Thoracic aorta (tissue), 2 donors: ENCODE measurements around the gene CREB5. TPM values are rescaled to one million over a fixed set of nuclear protein-coding genes. Genes with fewer than 3 reads are reported as not detected.

Source experiments
- ATAC-seq: fragments of 150-250 bp; one replicate; pipeline ENCODE4 v1.8.0; 2017; ENCODE audit warnings: low read depth; ENCODE audit not compliant: insufficient number of reproducible peaks, low FRiP score
- DNase-seq: peaks from one replicate; pipeline ENCODE4 v3.0.0-alpha.2; 2020; ENCODE audit warnings: low spot score
- H3K27ac ChIP-seq, 2 donors: fragments of 200-600 bp; sonication (generic); 1 replicate in 1 of 2; 2 replicates in 1 of 2; pipeline ENCODE4 v1.5.1; 2016; ENCODE audit warnings: mild to moderate bottlenecking in 2 of 2, moderate library complexity in 2 of 2
- H3K27me3 ChIP-seq: fragments of 200-600 bp; sonication (generic); replicated peaks from 2 replicates; pipeline ENCODE4 v1.6.0; 2016; ENCODE audit warnings: mild to moderate bottlenecking; ENCODE audit not compliant: insufficient read depth
- H3K36me3 ChIP-seq: fragments of 200-600 bp; sonication (generic); one replicate; pipeline ENCODE4 v1.5.1; 2016
- H3K4me1 ChIP-seq, 2 donors: fragments of 200-600 bp; sonication (generic); 1 replicate in 1 of 2; 2 replicates in 1 of 2; pipeline versions ENCODE4 v1.5.1 to v1.6.0; 2016; ENCODE audit warnings: low read depth in 2 of 2, mild to moderate bottlenecking in 1 of 2; ENCODE audit not compliant: control insufficient read depth in 1 of 2
- H3K4me3 ChIP-seq: fragments of 200-600 bp; sonication (generic); 2 replicates; pipeline ENCODE4 v1.5.1; 2016; ENCODE audit warnings: mild to moderate bottlenecking
- H3K9me3 ChIP-seq: fragments of 200-600 bp; sonication (generic); 2 replicates; pipeline ENCODE4 v1.5.1; 2016
- total RNA-seq, 2 donors: library from RNA; depleted of rRNA; stranded (reverse); fragments of >200 nt; gene quantifications; one replicate each; pipeline versions ENCODE4 v1.1.0 to v1.2.3, GENCODE V29; 2016
- TF ChIP-seq, protein P1 (sequence below): fragments of 200-600 bp; sonication (generic); IDR thresholded peaks from one replicate; pipeline ENCODE4 v1.5.1; 2019; ENCODE audit warnings: antibody characterized with exemption

CREB5 gene
- total RNA-seq, 2 donors from 2014 or later = 44.4 to 49.1 TPM

DNA sequence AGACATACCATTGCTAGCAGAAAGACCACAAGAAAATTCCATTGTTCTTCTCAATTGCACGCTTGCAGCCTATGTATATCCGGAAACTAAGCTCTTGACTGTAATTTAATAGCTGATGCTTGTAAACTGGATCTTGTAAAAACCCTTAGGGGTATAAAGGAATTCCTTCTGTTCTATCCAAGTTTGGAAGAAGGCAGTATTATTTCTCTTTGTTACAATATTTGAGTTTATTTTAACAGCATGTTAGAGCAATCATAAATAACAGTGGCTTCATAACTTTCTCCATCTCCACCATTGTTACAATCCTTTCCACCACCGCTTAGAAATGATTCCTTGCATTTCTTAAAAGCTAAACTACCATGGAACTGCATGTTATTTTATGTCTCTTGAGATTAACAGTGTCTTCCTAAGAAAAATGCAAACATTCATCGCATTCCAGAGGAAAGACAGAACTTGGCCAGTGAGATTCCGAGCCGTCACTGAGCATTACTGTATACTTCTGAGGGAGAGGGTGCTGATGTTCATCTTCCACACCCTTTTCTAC is 453.4 kb downstream of the CREB5 start:
- ATAC-seq (no peak), DNase-seq (no peak)
- no peak overlapping the region for H3K4me3 ChIP-seq
- TF ChIP-seq, protein P1, sequence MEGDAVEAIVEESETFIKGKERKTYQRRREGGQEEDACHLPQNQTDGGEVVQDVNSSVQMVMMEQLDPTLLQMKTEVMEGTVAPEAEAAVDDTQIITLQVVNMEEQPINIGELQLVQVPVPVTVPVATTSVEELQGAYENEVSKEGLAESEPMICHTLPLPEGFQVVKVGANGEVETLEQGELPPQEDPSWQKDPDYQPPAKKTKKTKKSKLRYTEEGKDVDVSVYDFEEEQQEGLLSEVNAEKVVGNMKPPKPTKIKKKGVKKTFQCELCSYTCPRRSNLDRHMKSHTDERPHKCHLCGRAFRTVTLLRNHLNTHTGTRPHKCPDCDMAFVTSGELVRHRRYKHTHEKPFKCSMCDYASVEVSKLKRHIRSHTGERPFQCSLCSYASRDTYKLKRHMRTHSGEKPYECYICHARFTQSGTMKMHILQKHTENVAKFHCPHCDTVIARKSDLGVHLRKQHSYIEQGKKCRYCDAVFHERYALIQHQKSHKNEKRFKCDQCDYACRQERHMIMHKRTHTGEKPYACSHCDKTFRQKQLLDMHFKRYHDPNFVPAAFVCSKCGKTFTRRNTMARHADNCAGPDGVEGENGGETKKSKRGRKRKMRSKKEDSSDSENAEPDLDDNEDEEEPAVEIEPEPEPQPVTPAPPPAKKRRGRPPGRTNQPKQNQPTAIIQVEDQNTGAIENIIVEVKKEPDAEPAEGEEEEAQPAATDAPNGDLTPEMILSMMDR = no peak
- H3K27me3 ChIP-seq = no peaks in the 10 kb centered on the region
- no peak overlapping the region for H3K27ac ChIP-seq
- H3K36me3 ChIP-seq = no peaks in the 10 kb centered on the region
- H3K9me3 ChIP-seq = no peaks in the 10 kb centered on the region
- H3K4me1 ChIP-seq = no peaks in the 10 kb centered on the region

DNA sequence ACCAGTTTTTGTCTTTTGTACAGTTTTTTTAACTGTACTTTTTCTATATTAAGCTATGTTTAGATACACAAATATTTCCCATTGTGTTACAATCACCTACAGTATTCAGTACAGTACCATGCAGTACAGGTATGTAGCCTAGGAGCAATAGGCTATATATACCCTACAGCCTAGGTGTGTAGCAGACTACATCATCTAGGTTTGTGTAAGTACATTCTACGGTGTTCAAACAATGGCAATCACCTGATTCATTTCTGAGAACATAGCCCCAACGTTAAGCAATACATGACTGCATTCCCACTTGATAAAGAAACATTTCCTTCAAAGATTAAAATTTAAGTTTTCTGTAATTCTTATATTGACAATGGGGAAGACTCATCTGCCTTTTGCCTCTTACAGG is 456.4 kb downstream of the CREB5 start:
- Histone ChIP-seq H3K4me3 (no peak overlapping the region), H3K27me3 (no peaks in the 10 kb centered on the region), H3K27ac (no peak overlapping the region), H3K9me3 (no peaks in the 10 kb centered on the region), H3K36me3 (no peaks in the 10 kb centered on the region), H3K4me1 (no peaks in the 10 kb centered on the region)
- TF ChIP-seq, protein P1 = no peak
- no peak for DNase-seq
- no peak for ATAC-seq

DNA sequence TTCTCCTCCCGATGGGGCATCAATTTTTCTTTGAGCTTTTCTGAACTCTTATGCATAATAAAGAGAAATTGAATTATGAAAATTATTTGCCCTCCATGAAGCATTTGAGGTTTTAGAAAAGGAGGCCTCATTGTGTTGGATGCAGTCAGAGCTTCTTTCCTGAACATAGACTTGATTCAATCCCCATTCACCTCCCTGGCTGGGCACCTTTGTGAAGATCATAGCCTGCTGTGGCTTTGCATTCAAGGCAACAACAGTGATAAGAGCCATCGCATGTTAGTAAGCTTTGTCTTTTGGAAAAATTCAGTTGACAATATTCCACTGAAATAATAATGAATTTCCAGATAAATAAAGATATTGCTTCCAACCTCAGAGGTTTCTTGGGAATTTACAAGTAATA is 458.8 kb downstream of the CREB5 start:
- DNase-seq (no peak), ATAC-seq (no peak)
- TF ChIP-seq, protein P1 = no peak
- no peaks in the 10 kb centered on the region for H3K9me3 ChIP-seq
- H3K36me3 ChIP-seq = no peaks in the 10 kb centered on the region
- H3K4me3 ChIP-seq = no peak overlapping the region
- no peaks in the 10 kb centered on the region for H3K27me3 ChIP-seq
- no peak overlapping the region for H3K27ac ChIP-seq
- no peaks in the 10 kb centered on the region for H3K4me1 ChIP-seq

DNA sequence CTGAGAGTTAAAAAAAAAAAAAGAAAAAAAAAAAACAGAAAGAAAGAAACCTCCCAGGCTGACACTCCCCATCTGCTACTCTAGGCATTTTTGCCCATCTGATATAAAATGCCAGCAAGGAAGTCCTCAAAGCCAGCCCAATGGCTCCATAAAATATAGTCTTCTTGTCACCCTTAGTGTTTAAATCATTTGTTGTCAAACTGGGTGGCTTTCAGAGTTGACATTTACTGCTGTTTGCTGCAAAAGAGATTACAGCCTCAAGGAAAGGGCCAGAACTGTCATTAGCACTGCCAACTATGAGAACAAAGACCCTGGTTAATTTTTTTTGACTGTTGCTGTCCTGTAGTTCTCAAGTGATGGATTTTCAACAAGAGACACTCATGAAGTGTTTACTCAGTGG is 459.3 kb downstream of the CREB5 start:
- no peak overlapping the region for H3K4me3 ChIP-seq
- ATAC-seq (no peak), DNase-seq (no peak)
- no peaks in the 10 kb centered on the region for H3K9me3 ChIP-seq
- H3K4me1 ChIP-seq = no peaks in the 10 kb centered on the region
- H3K27ac ChIP-seq = no peak overlapping the region
- no peaks in the 10 kb centered on the region for H3K36me3 ChIP-seq
- no peaks in the 10 kb centered on the region for H3K27me3 ChIP-seq
- TF ChIP-seq, protein P1 = no peak

DNA sequence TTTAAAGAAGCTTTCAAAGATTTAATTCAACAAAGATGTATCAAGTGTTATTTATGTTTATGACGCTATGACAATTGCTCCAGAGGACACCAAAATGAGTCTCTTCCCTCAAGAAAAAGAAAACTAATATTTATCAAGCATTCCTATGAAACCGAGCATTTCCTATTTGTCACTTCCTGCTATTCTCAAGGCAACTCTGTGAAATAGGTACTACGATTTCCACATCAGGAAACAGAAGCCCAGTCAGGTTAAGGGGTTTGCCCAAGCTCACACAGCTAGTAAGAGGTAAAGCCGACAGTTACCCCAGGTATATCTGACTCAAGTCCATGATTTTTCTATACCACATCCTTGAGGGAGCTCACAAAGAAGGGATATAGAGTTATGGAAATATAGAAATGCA is 459.9 kb downstream of the CREB5 start:
- DNase-seq = no peak
- H3K27me3 ChIP-seq = no peaks in the 10 kb centered on the region
- H3K27ac ChIP-seq = no peak overlapping the region
- TF ChIP-seq, protein P1 = no peak
- H3K9me3 ChIP-seq = no peaks in the 10 kb centered on the region
- no peaks in the 10 kb centered on the region for H3K36me3 ChIP-seq
- no peak for ATAC-seq
- no peaks in the 10 kb centered on the region for H3K4me1 ChIP-seq
- no peak overlapping the region for H3K4me3 ChIP-seq
